ENCODE data around the gene ELP2.
"Not testable (repeated sequence)": the region's sequence is repeated elsewhere in the genome, so short reads cannot be mapped to it uniquely, and the experiment has no call there.

Gene ELP2

GRCh38 chr18:36114251-36114650 is 15.4 kb upstream of the ELP2 start:
- DNase-seq = no peak
- Histone ChIP-seq H3K4me3 (ENCODE audit: low read depth, low read length) (no peak overlapping the region), H3K9me3 (no peaks in the 10 kb centered on the region), H3K36me3 (peaks cover 10% of the 10 kb centered on the region), H3K4me1 (no peaks in the 10 kb centered on the region), H3K27me3 (no peaks in the 10 kb centered on the region)
- TF ChIP-seq CTCF (IDR thresholded peaks at IDR 0.05; ENCODE audit: low read depth, low read length) = no peak

GRCh38 chr18:36114738-36115137 is 15.0 kb upstream of the ELP2 start:
- Histone ChIP-seq H3K4me1 (no peaks in the 10 kb centered on the region), H3K36me3 (peaks cover 10% of the 10 kb centered on the region), H3K4me3 (ENCODE audit: low read depth, low read length) (no peak overlapping the region), H3K9me3 (no peaks in the 10 kb centered on the region), H3K27me3 (no peaks in the 10 kb centered on the region)
- no peak for TF ChIP-seq CTCF (IDR thresholded peaks at IDR 0.05; ENCODE audit: low read depth, low read length)
- DNase-seq = no peak

- not testable (repeated sequence) for H3K4me1 ChIP-seq; H3K9me3 ChIP-seq; H3K27me3 ChIP-seq; H3K4me3 ChIP-seq (ENCODE audit: low read depth, low read length); DNase-seq
- H3K36me3 ChIP-seq = peaks cover 15% of the 10 kb centered on the region
Measured at GRCh38 chr18:36116771-36117170, 12.9 kb upstream of the ELP2 start.

- no peak overlapping the region for H3K4me3 ChIP-seq (ENCODE audit: low read depth, low read length)
- no peak for TF ChIP-seq CTCF (IDR thresholded peaks at IDR 0.05; ENCODE audit: low read depth, low read length)
Measured at GRCh38 chr18:36120297-36120696, 9.4 kb upstream of the ELP2 start.

GRCh38 chr18:36124841-36125240 is 4.9 kb upstream of the ELP2 start:
- Histone ChIP-seq H3K4me3 (ENCODE audit: low read depth, low read length) (no peak overlapping the region), H3K4me1 (no peaks in the 10 kb centered on the region), H3K36me3 (peaks cover 14% of the 10 kb centered on the region), H3K27me3 (no peaks in the 10 kb centered on the region), H3K9me3 (no peaks in the 10 kb centered on the region)
- TF ChIP-seq CTCF (IDR thresholded peaks at IDR 0.05; ENCODE audit: low read depth, low read length) = no peak
- no peak for DNase-seq

More at GRCh38 chr18:36120297-36120696, 9.4 kb upstream of the ELP2 start:
- no peaks in the 10 kb centered on the region for H3K27me3 ChIP-seq
- peaks cover 11% of the 10 kb centered on the region for H3K36me3 ChIP-seq
- no peak for DNase-seq
- no peaks in the 10 kb centered on the region for H3K9me3 ChIP-seq
- no peaks in the 10 kb centered on the region for H3K4me1 ChIP-seq

GRCh38 chr18:36126668-36127067 is 3.0 kb upstream of the ELP2 start:
- H3K27me3 ChIP-seq = no peaks in the 10 kb centered on the region
- peaks cover 8% of the 10 kb centered on the region; the same call in 1 of the 2 replicates for H3K36me3 ChIP-seq
- H3K4me3 ChIP-seq (ENCODE audit: low read depth, low read length) = no peak overlapping the region
- TF ChIP-seq CTCF (IDR thresholded peaks at IDR 0.05; ENCODE audit: low read depth, low read length) = no peak
- no peaks in the 10 kb centered on the region for H3K4me1 ChIP-seq
- DNase-seq = no peak
- H3K9me3 ChIP-seq = no peaks in the 10 kb centered on the region

All from BE2C (cell line).